Stimulated activated CD8-positive, alpha-beta memory T cell treated with anti-CD3 and anti-CD28 coated beads, Interleukin-7, amount 100 ng/mL, for 24 hours (primary cell): ENCODE data around the gene ACAD8.
"Not testable (repeated sequence)": the region's sequence is repeated elsewhere in the genome, so short reads cannot be mapped to it uniquely, and the experiment has no call there.

Source experiments
- DNase-seq: peaks from one replicate; pipeline ENCODE4 v3.0.0-alpha.2; 2020; ENCODE audit warnings: low read depth

Gene ACAD8

GRCh38 chr11:134267461-134267860 lies 14.1 kb downstream of the ACAD8 start:
- no peak for DNase-seq

GRCh38 chr11:134267966-134268365 lies 14.6 kb downstream of the ACAD8 start:
- no peak for DNase-seq

- no peak for DNase-seq
These were observed 16.9 kb downstream of the ACAD8 start for GRCh38 chr11:134270250-134270714.

GRCh38 chr11:134271978-134272377 lies 18.6 kb downstream of the ACAD8 start:
- DNase-seq = no peak

- no peak for DNase-seq
These were observed 19.3 kb downstream of the ACAD8 start for GRCh38 chr11:134272381-134273316.

- DNase-seq = no peak
These were observed 19.9 kb downstream of the ACAD8 start for GRCh38 chr11:134273317-134273712.

- DNase-seq = no peak
These were observed 21.8 kb downstream of the ACAD8 start for GRCh38 chr11:134275188-134275533.

GRCh38 chr11:134275534-134276395 lies 22.4 kb downstream of the ACAD8 start, which contains the start of gene GLB1L3:
TSS of gene GLB1L3 (plus strand) at chr11:134276379. CDS start at chr11:134276741, 362 bp downstream.
- DNase-seq = peak; percentile 42

- no peak for DNase-seq
These were observed 23.2 kb downstream of the ACAD8 start for GRCh38 chr11:134276396-134277182.

- no peak for DNase-seq
These were observed 24.0 kb downstream of the ACAD8 start for GRCh38 chr11:134277183-134278001.

- DNase-seq = no peak
These were observed 25.0 kb downstream of the ACAD8 start for GRCh38 chr11:134278356-134278755.

GRCh38 chr11:134281635-134282034 lies 28.3 kb downstream of the ACAD8 start:
- DNase-seq = not testable (repeated sequence)

- no peak for DNase-seq
These were observed 29.0 kb downstream of the ACAD8 start for GRCh38 chr11:134282121-134283045.

GRCh38 chr11:134283461-134284230 lies 30.3 kb downstream of the ACAD8 start:
- DNase-seq = no peak

- not testable (repeated sequence) for DNase-seq
These were observed 31.0 kb downstream of the ACAD8 start for GRCh38 chr11:134284349-134284748.

- no peak for DNase-seq
These were observed 34.2 kb downstream of the ACAD8 start for GRCh38 chr11:134287561-134287960.

GRCh38 chr11:134288486-134288885 lies 35.1 kb downstream of the ACAD8 start:
- DNase-seq = no peak

- no peak for DNase-seq
These were observed 35.8 kb downstream of the ACAD8 start for GRCh38 chr11:134289167-134289566.

GRCh38 chr11:134289789-134290188 lies 36.4 kb downstream of the ACAD8 start:
- DNase-seq = no peak
